ENCODE measurements around the gene ZC3H7A.
"Not testable (repeated sequence)": the region's sequence is repeated elsewhere in the genome, so short reads cannot be mapped to it uniquely, and the experiment has no call there.

The ZC3H7A gene

GRCh38 chr16:11835891-11836649, 39.0 kb upstream of the ZC3H7A start:
- no peak overlapping the region for H3K4me3 ChIP-seq (ENCODE audit: low read depth, low read length)
- no peak for DNase-seq (ENCODE audit: low read depth)
- TF ChIP-seq, protein P1, sequence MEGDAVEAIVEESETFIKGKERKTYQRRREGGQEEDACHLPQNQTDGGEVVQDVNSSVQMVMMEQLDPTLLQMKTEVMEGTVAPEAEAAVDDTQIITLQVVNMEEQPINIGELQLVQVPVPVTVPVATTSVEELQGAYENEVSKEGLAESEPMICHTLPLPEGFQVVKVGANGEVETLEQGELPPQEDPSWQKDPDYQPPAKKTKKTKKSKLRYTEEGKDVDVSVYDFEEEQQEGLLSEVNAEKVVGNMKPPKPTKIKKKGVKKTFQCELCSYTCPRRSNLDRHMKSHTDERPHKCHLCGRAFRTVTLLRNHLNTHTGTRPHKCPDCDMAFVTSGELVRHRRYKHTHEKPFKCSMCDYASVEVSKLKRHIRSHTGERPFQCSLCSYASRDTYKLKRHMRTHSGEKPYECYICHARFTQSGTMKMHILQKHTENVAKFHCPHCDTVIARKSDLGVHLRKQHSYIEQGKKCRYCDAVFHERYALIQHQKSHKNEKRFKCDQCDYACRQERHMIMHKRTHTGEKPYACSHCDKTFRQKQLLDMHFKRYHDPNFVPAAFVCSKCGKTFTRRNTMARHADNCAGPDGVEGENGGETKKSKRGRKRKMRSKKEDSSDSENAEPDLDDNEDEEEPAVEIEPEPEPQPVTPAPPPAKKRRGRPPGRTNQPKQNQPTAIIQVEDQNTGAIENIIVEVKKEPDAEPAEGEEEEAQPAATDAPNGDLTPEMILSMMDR (IDR thresholded peaks at IDR 0.05; ENCODE audit: low read depth, low read length, missing control alignments) = no peak

GRCh38 chr16:11835309-11835708, 38.3 kb upstream of the ZC3H7A start:
- no peak overlapping the region for H3K4me3 ChIP-seq (ENCODE audit: low read depth, low read length)
- no peak for DNase-seq (ENCODE audit: low read depth)

DNA sequence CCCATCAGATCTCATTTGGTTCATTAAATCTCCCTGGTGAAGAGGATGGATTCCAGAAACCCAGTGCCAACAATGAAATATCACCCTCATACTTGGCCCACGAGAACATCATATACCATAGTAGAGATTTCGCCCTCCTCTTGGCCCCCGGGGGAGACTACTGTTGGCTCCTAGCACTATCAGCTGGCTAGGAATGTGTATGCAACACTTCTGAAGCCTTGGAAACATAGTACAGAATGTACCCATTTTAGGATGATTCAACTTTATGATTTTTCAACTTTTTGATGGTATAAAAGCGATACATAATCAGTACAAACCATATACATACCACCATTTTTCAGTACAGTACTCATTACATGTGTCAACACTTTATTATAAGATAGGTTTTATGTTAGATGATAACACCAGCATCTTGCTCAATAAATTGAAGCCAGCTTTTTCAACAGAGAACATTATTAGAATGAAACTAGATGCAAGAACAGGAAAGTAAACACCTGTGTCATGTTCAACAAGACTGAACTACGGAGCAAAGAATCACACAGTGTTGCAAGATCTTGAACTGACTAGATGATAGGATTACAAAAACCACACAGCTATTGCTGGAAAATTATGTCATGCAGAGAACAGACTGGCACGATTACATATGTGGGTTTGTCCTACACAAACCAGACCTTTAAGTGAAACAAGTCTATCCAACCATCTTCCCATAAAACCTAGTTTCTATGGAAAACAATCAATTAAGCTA, 37.1 kb upstream of the ZC3H7A start:
- no peak overlapping the region for H3K4me3 ChIP-seq (ENCODE audit: low read depth, low read length)
- TF ChIP-seq, protein P1 (IDR thresholded peaks at IDR 0.05; ENCODE audit: low read depth, low read length, missing control alignments) = no peak
- DNase-seq (ENCODE audit: low read depth) = no peak

More at GRCh38 chr16:11835309-11835708, 38.3 kb upstream of the ZC3H7A start:
- TF ChIP-seq, protein P1 (IDR thresholded peaks at IDR 0.05; ENCODE audit: low read depth, low read length, missing control alignments) = no peak

DNA sequence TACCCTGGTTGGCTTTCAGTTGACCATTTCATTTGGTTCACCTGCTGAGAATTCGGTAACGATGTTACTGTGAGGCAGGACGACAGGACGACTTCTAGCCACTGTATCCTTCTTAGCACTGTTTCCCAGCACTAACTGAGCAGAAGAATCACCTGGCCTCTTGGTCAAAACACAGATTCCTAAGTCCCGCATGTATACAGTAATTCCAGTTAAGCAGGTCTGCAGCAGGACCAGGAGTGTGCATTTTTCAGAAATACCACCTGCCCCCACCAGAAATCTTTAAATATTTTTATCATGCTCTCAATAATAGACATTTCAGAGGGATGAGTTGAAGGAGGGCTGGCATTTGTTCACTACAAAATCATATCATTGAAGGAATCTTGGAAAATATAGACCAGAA, 31.6 kb upstream of the ZC3H7A start:
- DNase-seq (ENCODE audit: low read depth) = no peak
- TF ChIP-seq, protein P1 (IDR thresholded peaks at IDR 0.05; ENCODE audit: low read depth, low read length, missing control alignments) = no peak
- H3K4me3 ChIP-seq (ENCODE audit: low read depth, low read length) = no peak overlapping the region

GRCh38 chr16:11825520-11826165, 28.6 kb upstream of the ZC3H7A start:
- DNase-seq (ENCODE audit: low read depth); H3K4me3 ChIP-seq (ENCODE audit: low read depth, low read length): not testable (repeated sequence)

- H3K4me3 ChIP-seq (ENCODE audit: low read depth, low read length) = no peak overlapping the region
- TF ChIP-seq, protein P1 (IDR thresholded peaks at IDR 0.05; ENCODE audit: low read depth, low read length, missing control alignments) = no peak
- no peak for DNase-seq (ENCODE audit: low read depth)
These were observed 27.3 kb upstream of the ZC3H7A start for GRCh38 chr16:11824362-11824761.

GRCh38 chr16:11823645-11824044, 26.6 kb upstream of the ZC3H7A start:
- not testable (repeated sequence) for H3K4me3 ChIP-seq (ENCODE audit: low read depth, low read length); DNase-seq (ENCODE audit: low read depth)

All from GM12864 (cell line).